Keratinocyte (primary cell): ENCODE measurements around the gene MIA2.

Source experiments
- EZH2 ChIP-seq: IDR thresholded peaks from one replicate; pipeline ENCODE4 v1.6.1; 2012; ENCODE audit warnings: inconsistent platforms, mild to moderate bottlenecking, low read length, moderate library complexity
- TF ChIP-seq, protein P1 (sequence below), 3 experiments: IDR thresholded peaks in 1 of 3; conservative IDR thresholded peaks in 1 of 3; optimal IDR thresholded peaks in 1 of 3; 2 replicates in 2 of 3; 3 replicates in 1 of 3; pipeline versions ENCODE3 to v1.5.1; 2011; ENCODE audit warnings: low read length in 3 of 3, mild to moderate bottlenecking in 3 of 3, moderate library complexity in 2 of 3, control low read depth in 1 of 3, inconsistent platforms in 1 of 3; ENCODE audit not compliant: insufficient read depth in 2 of 3; ENCODE audit errors: extremely low read depth in 1 of 3

DNA sequence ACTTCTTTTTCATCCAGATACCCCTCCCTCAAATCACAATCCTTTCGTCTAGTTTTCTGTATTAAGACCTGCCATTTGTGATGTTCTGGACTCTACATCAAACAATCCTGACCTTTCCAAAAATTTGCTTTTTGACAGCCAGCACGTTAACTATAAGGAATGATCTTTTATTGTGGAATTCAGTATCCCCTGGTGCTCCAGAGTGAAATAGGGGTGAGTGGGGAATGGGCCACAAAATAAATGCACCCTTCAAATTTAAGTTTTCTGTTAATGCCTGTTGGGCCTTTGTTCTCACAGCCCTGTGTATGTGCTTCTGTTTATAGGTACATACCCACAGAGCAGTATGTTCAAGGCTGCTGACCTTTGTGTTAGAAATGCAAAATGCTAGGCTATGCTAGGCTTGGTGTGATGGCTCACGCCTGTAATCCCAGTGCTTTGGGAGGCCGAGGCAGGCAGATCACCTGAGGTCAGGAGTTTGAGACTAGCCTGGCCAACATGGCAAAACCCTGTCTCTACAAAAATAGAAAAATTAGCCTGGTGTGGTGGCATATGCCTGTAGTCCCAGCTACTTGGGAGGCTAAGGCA, 46.7 kb upstream of the MIA2 start:
- TF ChIP-seq, protein P1, sequence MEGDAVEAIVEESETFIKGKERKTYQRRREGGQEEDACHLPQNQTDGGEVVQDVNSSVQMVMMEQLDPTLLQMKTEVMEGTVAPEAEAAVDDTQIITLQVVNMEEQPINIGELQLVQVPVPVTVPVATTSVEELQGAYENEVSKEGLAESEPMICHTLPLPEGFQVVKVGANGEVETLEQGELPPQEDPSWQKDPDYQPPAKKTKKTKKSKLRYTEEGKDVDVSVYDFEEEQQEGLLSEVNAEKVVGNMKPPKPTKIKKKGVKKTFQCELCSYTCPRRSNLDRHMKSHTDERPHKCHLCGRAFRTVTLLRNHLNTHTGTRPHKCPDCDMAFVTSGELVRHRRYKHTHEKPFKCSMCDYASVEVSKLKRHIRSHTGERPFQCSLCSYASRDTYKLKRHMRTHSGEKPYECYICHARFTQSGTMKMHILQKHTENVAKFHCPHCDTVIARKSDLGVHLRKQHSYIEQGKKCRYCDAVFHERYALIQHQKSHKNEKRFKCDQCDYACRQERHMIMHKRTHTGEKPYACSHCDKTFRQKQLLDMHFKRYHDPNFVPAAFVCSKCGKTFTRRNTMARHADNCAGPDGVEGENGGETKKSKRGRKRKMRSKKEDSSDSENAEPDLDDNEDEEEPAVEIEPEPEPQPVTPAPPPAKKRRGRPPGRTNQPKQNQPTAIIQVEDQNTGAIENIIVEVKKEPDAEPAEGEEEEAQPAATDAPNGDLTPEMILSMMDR (optimal IDR thresholded peaks at IDR 0.05 in 1 of 3, IDR thresholded peaks at IDR 0.05 in 1 of 3, conservative IDR thresholded peaks at IDR 0.05 in 1 of 3; ENCODE audit: extremely low read depth in 1 of 3, insufficient read depth in 2 of 3, low read length in 3 of 3) = no peak
- no peak for TF ChIP-seq EZH2
